Chondrocyte (in vitro differentiated cells): ENCODE data around the gene TNFRSF8. TPM values are rescaled to one million over a fixed set of nuclear protein-coding genes. Genes with fewer than 3 reads are reported as not detected.

Experiments
- DNase-seq: peaks from one replicate; pipeline ENCODE4 v3.0.0; 2021; ENCODE audit warnings: mixed read lengths, low spot score
- H3K27ac Mint-ChIP-seq: one replicate; pipeline ENCODE4 v1.8.0; 2021; ENCODE audit warnings: mild to moderate bottlenecking, moderate library complexity, mixed read lengths; ENCODE audit not compliant: unreplicated experiment
- H3K27me3 Mint-ChIP-seq: 2 replicates; pipeline ENCODE4 v1.8.0; 2021; ENCODE audit warnings: low read depth, mixed read lengths
- H3K36me3 Mint-ChIP-seq: 2 replicates; pipeline ENCODE4 v1.8.0; 2021; ENCODE audit warnings: low read depth, mixed read lengths
- H3K4me1 Mint-ChIP-seq: 2 replicates; pipeline ENCODE4 v1.8.0; 2021; ENCODE audit warnings: low read depth, mild to moderate bottlenecking, mixed read lengths
- H3K4me3 Mint-ChIP-seq: one replicate; pipeline ENCODE4 v1.8.0; 2021; ENCODE audit warnings: mild to moderate bottlenecking, moderate library complexity, mixed read lengths; ENCODE audit not compliant: unreplicated experiment
- H3K9me3 Mint-ChIP-seq: 2 replicates; pipeline ENCODE4 v1.8.0; 2021; ENCODE audit warnings: low read depth, mixed read lengths
- total RNA-seq: library from RNA; stranded (reverse); gene quantifications from 3 replicates; pipeline ENCODE4 v1.2.1, GENCODE V29; 2021
- TF ChIP-seq, protein P1 (sequence below): fragments of 200-600 bp; sonication (generic); IDR thresholded peaks from 2 replicates; pipeline ENCODE4 v1.5.0; 2021; ENCODE audit warnings: antibody characterized with exemption, mild to moderate bottlenecking, moderate library complexity

The TNFRSF8 gene
- total RNA-seq, 1 donor from 2014 or later, result not detected

DNA sequence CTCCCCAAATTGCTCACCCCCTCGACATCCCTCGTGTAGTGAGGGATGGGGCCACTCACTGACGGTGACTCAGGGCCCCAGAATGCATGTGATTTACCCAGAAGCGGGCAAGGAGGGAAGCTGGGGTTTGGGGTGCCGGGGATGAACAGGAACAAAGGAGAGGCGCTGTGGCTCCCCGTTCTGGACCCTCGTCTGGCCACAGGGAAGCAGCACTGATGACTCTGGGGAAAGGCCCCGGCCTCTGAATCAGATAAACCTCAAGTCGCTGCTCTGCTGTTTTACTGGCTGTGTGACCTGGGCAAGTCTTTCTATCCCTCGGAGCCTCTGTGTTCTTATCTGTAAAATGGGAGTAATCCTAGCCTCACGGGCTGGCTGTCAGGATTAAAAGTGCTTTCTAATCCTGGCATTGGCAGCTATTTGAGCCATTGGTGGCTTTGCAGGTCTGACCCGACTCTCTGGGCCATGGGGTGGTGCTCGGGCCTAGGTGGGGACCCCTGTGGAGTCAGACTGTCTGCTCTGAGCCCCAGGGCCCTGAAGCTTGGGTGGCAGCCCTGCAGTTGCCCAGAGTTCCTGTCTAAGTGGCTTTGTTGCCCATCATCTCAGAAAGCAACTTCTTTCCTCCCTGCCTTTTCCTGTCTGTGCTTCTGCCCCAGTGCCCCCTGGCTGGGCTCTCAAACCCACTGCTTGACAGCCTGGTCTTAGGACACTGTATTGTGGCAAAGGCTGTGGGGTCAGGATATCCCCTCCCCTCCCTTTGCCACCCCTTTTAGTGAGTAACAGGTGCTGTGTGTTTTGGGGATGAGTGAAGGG, 109.1 kb downstream of the TNFRSF8 start:
- Mint-ChIP-seq H3K27ac (no peak overlapping the region), H3K4me1 (peaks cover 7% of the 10 kb centered on the region), H3K9me3 (no peaks in the 10 kb centered on the region), H3K27me3 (peaks cover 16% of the 10 kb centered on the region), H3K4me3 (no peak overlapping the region), H3K36me3 (peaks cover 2% of the 10 kb centered on the region)
- TF ChIP-seq, protein P1, sequence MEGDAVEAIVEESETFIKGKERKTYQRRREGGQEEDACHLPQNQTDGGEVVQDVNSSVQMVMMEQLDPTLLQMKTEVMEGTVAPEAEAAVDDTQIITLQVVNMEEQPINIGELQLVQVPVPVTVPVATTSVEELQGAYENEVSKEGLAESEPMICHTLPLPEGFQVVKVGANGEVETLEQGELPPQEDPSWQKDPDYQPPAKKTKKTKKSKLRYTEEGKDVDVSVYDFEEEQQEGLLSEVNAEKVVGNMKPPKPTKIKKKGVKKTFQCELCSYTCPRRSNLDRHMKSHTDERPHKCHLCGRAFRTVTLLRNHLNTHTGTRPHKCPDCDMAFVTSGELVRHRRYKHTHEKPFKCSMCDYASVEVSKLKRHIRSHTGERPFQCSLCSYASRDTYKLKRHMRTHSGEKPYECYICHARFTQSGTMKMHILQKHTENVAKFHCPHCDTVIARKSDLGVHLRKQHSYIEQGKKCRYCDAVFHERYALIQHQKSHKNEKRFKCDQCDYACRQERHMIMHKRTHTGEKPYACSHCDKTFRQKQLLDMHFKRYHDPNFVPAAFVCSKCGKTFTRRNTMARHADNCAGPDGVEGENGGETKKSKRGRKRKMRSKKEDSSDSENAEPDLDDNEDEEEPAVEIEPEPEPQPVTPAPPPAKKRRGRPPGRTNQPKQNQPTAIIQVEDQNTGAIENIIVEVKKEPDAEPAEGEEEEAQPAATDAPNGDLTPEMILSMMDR, result no peak
- DNase-seq, result no peak

DNA sequence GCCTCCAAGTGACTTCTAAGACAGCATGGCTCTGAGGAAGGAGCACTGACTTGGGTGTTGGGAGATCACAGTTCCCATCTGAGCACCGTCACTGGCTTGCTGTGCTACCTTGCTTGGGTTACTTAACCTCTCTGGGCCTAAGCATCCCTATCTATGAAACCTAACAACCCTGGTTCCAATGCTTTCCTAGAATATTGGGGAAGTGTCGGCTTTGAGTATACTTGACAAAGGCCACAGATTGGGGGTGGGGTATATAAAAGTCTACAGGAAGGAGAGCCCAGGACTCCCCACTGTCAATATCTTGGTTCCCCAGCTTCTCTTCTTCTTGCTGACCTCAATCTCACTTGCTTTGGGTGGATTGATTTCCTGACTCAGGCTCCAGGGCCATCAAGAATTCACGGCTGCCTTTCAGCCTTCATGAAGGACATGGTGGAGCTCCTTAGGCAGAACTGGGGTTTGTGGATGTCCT, 110.0 kb downstream of the TNFRSF8 start:
- TF ChIP-seq, protein P1, result no peak
- H3K36me3 Mint-ChIP-seq, result peaks cover 2% of the 10 kb centered on the region

DNA sequence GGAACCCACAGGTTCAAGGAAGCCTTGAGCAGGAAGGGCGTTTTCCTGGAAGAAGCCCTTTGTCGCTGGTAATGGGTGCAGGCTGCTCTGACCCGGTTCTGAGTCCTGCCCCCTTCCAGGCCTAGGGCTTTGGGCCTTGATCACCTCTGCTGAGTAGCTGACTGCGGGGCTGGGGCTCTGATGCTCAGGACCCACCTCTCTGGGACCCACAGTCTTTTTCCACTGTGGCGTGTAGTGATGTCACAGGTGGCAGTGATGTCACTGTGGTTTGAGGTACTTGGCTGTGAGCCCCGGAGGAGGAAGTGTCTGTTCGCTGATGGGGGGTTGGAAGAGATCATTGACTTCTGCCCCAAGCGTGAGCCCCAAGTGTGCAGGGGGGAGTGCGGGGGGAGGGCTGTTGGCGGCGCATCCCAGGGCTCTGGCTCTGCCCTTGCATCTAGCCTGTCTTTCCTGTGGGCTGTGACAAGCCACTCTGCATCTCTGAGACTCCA, 110.6 kb downstream of the TNFRSF8 start:
- H3K27me3 Mint-ChIP-seq, result peaks cover 5% of the 10 kb centered on the region
- no peak overlapping the region for H3K27ac Mint-ChIP-seq
- H3K4me1 Mint-ChIP-seq, result peaks cover 9% of the 10 kb centered on the region
- H3K4me3 Mint-ChIP-seq, result no peak overlapping the region
- TF ChIP-seq, protein P1, result no peak
- no peak for DNase-seq
- no peaks in the 10 kb centered on the region for H3K9me3 Mint-ChIP-seq
- H3K36me3 Mint-ChIP-seq, result peaks cover 2% of the 10 kb centered on the region

More for the DNA sequence above, 110.0 kb downstream of the TNFRSF8 start:
- no peaks in the 10 kb centered on the region for H3K9me3 Mint-ChIP-seq
- H3K27ac Mint-ChIP-seq, result no peak overlapping the region
- no peak for DNase-seq
- H3K4me1 Mint-ChIP-seq, result peaks cover 3% of the 10 kb centered on the region
- peaks cover 9% of the 10 kb centered on the region for H3K27me3 Mint-ChIP-seq
- H3K4me3 Mint-ChIP-seq, result no peak overlapping the region

DNA sequence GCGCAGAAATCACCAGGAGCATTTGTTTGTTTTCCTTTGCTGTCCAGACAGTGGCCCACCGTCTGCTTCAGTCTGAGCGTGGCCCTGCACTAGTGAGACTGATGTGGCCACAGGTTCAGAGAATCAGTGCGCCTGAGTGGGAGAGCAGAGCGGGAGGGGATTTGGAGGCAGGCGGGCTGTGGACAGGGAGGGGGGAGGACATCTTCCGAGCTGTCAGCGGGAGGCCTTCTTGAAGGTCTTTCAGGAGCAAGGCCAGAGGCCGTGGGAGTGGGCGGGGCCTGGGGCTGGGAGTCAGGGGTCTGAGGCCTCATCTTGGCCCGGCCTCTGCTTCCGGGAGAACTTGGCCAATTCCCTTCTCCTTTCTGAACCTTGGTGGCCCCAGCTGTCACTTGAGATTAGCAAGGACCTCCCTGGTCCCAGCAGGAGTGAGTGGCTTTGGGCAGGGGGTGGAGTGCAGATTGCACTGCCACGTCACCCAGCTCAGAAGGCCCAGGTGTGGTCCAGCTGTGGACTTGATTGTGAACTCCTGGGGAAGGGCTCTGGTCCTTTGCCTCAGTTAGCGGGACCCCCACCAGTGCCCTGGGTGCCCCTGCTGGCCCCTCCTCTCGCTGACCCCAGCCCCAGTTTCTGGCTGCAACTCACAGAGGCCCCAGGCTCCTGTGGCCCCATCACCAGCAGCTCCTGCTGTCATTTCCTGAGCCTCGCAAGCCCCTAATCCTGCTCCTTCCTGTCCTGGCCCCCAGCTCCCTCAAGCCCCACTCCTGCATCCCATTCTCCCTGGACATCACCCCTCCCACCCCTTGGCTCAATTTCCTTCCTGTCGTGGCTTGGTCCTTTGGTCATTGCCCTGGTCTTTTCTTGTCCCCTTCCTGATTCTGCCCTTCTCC, 112.1 kb downstream of the TNFRSF8 start:
- peaks cover 15% of the 10 kb centered on the region for H3K4me1 Mint-ChIP-seq
- H3K27me3 Mint-ChIP-seq, result peaks cover 1% of the 10 kb centered on the region
- no peak overlapping the region for H3K27ac Mint-ChIP-seq
- H3K4me3 Mint-ChIP-seq, result no peak overlapping the region
- no peak for DNase-seq
- TF ChIP-seq, protein P1, result no peak
- H3K36me3 Mint-ChIP-seq, result peaks cover 2% of the 10 kb centered on the region
- no peaks in the 10 kb centered on the region for H3K9me3 Mint-ChIP-seq
